ENCODE measurements around the gene CACNG3.

DNA sequence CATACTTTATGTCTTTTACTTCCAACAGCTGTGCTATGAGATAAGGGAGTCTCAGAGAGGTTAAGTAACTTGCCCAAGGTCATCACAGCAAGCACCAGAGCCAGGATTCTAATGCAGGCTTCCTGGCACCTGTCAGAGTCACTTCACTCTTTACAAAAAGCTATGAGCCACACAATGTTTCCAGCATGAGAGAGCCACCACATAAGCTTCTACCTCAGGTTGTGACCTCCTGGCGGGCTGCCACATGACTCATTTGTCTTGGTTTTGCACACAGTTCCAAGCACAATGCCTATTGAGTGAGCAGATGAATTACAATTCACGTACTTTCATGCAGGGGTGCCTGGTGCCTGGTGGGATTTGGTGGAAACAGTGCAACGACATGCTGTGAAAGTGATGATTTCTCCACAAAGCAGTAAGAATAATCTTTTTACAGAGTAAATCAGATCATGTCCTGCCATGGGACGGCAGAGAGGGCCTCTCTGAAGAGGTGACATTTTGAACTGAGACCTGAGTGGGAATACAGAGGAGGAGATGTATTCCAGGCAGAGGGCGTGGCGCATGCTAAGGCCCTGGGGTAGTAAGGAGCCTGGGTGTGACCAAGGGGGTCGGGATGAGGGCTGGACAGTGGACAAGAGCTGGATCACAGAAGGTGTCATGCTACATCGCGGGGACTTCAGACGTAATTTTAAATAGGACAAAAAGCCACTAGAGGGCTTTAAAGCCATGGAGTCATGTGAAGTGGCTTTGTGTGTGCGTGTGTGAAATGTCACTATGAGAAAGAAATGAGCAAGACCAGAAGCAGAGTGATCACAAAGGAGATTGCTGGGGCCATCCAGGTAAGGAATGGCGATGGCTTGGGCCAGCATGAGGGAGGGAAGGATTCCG is 53.4 kb downstream of the CACNG3 start:
- no peak for TF ChIP-seq ZFP30 (CRISPR knock-in tag; IDR thresholded peaks at IDR 0.05)
- TF ChIP-seq ZNF70 (CRISPR knock-in tag; IDR thresholded peaks at IDR 0.05) = no peak
- TF ChIP-seq, protein P1, sequence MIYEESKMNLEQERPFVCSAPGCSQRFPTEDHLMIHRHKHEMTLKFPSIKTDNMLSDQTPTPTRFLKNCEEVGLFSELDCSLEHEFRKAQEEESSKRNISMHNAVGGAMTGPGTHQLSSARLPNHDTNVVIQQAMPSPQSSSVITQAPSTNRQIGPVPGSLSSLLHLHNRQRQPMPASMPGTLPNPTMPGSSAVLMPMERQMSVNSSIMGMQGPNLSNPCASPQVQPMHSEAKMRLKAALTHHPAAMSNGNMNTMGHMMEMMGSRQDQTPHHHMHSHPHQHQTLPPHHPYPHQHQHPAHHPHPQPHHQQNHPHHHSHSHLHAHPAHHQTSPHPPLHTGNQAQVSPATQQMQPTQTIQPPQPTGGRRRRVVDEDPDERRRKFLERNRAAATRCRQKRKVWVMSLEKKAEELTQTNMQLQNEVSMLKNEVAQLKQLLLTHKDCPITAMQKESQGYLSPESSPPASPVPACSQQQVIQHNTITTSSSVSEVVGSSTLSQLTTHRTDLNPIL (CRISPR knock-in tag; IDR thresholded peaks at IDR 0.05; ENCODE audit: low read depth) = no peak
- TF ChIP-seq TCF4 (CRISPR knock-in tag; IDR thresholded peaks at IDR 0.05; ENCODE audit: borderline replicate concordance) = no peak
- TF ChIP-seq, protein P2, sequence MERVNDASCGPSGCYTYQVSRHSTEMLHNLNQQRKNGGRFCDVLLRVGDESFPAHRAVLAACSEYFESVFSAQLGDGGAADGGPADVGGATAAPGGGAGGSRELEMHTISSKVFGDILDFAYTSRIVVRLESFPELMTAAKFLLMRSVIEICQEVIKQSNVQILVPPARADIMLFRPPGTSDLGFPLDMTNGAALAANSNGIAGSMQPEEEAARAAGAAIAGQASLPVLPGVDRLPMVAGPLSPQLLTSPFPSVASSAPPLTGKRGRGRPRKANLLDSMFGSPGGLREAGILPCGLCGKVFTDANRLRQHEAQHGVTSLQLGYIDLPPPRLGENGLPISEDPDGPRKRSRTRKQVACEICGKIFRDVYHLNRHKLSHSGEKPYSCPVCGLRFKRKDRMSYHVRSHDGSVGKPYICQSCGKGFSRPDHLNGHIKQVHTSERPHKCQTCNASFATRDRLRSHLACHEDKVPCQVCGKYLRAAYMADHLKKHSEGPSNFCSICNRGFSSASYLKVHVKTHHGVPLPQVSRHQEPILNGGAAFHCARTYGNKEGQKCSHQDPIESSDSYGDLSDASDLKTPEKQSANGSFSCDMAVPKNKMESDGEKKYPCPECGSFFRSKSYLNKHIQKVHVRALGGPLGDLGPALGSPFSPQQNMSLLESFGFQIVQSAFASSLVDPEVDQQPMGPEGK (CRISPR knock-in tag; IDR thresholded peaks at IDR 0.05; ENCODE audit: borderline replicate concordance) = no peak
- no peak for TF ChIP-seq ARNTL (CRISPR knock-in tag; IDR thresholded peaks at IDR 0.05; ENCODE audit: borderline replicate concordance, low read depth)
- no peak for TF ChIP-seq ISL1 (CRISPR knock-in tag; IDR thresholded peaks at IDR 0.05)
- TF ChIP-seq, protein P3, sequence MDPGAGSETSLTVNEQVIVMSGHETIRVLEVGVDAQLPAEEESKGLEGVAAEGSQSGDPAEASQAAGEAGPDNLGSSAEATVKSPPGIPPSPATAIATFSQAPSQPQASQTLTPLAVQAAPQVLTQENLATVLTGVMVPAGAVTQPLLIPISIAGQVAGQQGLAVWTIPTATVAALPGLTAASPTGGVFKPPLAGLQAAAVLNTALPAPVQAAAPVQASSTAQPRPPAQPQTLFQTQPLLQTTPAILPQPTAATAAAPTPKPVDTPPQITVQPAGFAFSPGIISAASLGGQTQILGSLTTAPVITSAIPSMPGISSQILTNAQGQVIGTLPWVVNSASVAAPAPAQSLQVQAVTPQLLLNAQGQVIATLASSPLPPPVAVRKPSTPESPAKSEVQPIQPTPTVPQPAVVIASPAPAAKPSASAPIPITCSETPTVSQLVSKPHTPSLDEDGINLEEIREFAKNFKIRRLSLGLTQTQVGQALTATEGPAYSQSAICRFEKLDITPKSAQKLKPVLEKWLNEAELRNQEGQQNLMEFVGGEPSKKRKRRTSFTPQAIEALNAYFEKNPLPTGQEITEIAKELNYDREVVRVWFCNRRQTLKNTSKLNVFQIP (CRISPR knock-in tag; IDR thresholded peaks at IDR 0.05; ENCODE audit: borderline replicate concordance, low read depth) = no peak
- TF ChIP-seq, protein P4, sequence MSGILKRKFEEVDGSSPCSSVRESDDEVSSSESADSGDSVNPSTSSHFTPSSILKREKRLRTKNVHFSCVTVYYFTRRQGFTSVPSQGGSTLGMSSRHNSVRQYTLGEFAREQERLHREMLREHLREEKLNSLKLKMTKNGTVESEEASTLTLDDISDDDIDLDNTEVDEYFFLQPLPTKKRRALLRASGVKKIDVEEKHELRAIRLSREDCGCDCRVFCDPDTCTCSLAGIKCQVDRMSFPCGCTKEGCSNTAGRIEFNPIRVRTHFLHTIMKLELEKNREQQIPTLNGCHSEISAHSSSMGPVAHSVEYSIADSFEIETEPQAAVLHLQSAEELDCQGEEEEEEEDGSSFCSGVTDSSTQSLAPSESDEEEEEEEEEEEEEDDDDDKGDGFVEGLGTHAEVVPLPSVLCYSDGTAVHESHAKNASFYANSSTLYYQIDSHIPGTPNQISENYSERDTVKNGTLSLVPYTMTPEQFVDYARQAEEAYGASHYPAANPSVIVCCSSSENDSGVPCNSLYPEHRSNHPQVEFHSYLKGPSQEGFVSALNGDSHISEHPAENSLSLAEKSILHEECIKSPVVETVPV (CRISPR knock-in tag; IDR thresholded peaks at IDR 0.05) = no peak
- TF ChIP-seq ESRRG (CRISPR knock-in tag; IDR thresholded peaks at IDR 0.05) = no peak
- no peak for TF ChIP-seq RARB (CRISPR knock-in tag; IDR thresholded peaks at IDR 0.05)
- no peak for TF ChIP-seq TOX (CRISPR knock-in tag; IDR thresholded peaks at IDR 0.05; ENCODE audit: borderline replicate concordance)
- no peak for TF ChIP-seq GLIS3 (CRISPR knock-in tag; IDR thresholded peaks at IDR 0.05)
- no peak for TF ChIP-seq OSR1 (CRISPR knock-in tag; IDR thresholded peaks at IDR 0.05)

All from SK-N-SH treated with all-trans-retinoic acid at 6 μM for 48 hours (cell line).